NOMO-1 treated with DMSO at 0.1 percent for 48 hours (cell line): ENCODE data around the gene ELP1.
A peak's percentile ranks its signal among the peaks of the same experiment; 100 is the strongest.
"Not testable (repeated sequence)": the region's sequence is repeated elsewhere in the genome, so short reads cannot be mapped to it uniquely, and the experiment has no call there.

Source experiments
- DNase-seq: peaks from one replicate; lab custom pipeline; 2025; ENCODE audit not compliant: unreplicated experiment; lab: John Stamatoyannopoulos, UW

ELP1 gene

GRCh38 chr9:108854641-108855528 lies 79.0 kb downstream of the ELP1 start:
- DNase-seq = no peak

- no peak for DNase-seq
Observed at GRCh38 chr9:108854094-108854493, 79.8 kb downstream of the ELP1 start.

GRCh38 chr9:108852079-108852478 lies 81.8 kb downstream of the ELP1 start:
- no peak for DNase-seq

- no peak for DNase-seq
Observed at GRCh38 chr9:108851138-108851537, 82.8 kb downstream of the ELP1 start.

GRCh38 chr9:108850293-108850897 lies 83.5 kb downstream of the ELP1 start:
- DNase-seq = peak; percentile 37

- not testable (repeated sequence) for DNase-seq
Observed at GRCh38 chr9:108848296-108848695, 85.6 kb downstream of the ELP1 start.

GRCh38 chr9:108845947-108846346 lies 88.0 kb downstream of the ELP1 start:
- peak; percentile 61 for DNase-seq

- no peak for DNase-seq
Observed at GRCh38 chr9:108845507-108845906, 88.4 kb downstream of the ELP1 start.

- no peak for DNase-seq
Observed at GRCh38 chr9:108844856-108845255, 89.1 kb downstream of the ELP1 start.

GRCh38 chr9:108844391-108844790 lies 89.5 kb downstream of the ELP1 start:
- DNase-seq = no peak

- DNase-seq = peak; percentile 17
Observed at GRCh38 chr9:108842610-108843295, 91.2 kb downstream of the ELP1 start.

GRCh38 chr9:108839561-108839960 lies 94.4 kb downstream of the ELP1 start:
- DNase-seq = not testable (repeated sequence)

- no peak for DNase-seq
Observed at GRCh38 chr9:108838017-108838416, 95.9 kb downstream of the ELP1 start.

- DNase-seq = no peak
Observed at GRCh38 chr9:108837530-108837929, 96.4 kb downstream of the ELP1 start.

GRCh38 chr9:108836781-108837180 lies 97.1 kb downstream of the ELP1 start:
- no peak for DNase-seq

GRCh38 chr9:108836319-108836718 lies 97.6 kb downstream of the ELP1 start:
- DNase-seq = no peak

- DNase-seq = peak; percentile 19
Observed at GRCh38 chr9:108835831-108836230, 98.1 kb downstream of the ELP1 start.

- DNase-seq = peak; percentile 73
Observed at GRCh38 chr9:108834959-108835665, 98.8 kb downstream of the ELP1 start.

- DNase-seq = no peak
Observed at GRCh38 chr9:108832179-108832500, 101.8 kb downstream of the ELP1 start.

GRCh38 chr9:108831496-108832178 lies 102.3 kb downstream of the ELP1 start:
- no peak for DNase-seq

- no peak for DNase-seq
Observed at GRCh38 chr9:108830272-108830671, 103.7 kb downstream of the ELP1 start.
